HG03457 (cell line): Measurements from ENCODE around the gene DHRS7B.
"Not testable (repeated sequence)": the region's sequence is repeated elsewhere in the genome, so short reads cannot be mapped to it uniquely, and the experiment has no call there.

Experiments used
- ATAC-seq: cut with Tn5 transposase; IDR thresholded peaks from one replicate; pipeline ENCODE4 v1.9.1; 2021; ENCODE audit warnings: moderate number of reproducible peaks; ENCODE audit not compliant: unreplicated experiment

DHRS7B gene

GRCh38 chr17:21174713-21175112 is 47.9 kb downstream of the DHRS7B start:
- ATAC-seq: no peak

DNA sequence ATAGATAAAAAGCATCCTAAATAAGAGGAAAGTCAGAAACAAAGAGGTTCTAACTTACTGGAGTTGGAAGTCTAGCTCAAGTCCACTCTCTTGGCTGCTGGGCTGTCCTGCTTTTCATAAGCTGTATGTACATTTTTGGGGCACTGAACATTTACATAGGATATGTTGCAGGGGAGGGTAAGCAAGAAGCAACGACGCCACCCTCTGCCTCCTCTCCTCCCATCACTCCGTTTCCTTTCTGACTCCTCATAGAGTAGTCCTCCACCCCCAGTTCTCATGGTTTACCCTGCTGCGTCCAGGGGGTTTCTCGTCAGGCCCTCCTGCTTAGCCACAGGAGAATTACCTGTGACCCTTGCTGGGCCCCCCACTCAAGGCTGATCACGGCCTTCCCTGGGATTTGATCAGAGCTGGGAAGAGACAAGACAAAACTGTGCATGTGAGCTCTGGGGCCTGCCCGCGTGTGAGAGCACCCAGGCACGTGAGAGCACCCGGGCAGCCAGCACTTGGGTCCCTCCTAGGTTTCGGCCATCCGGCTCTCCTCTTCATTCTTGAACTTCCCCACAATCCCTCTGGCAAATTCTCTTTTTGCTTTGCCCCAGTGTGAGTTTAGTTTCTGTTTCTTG is 50.1 kb downstream of the DHRS7B start:
- no peak for ATAC-seq

- ATAC-seq: no peak
Measured at GRCh38 chr17:21177401-21177800, 50.6 kb downstream of the DHRS7B start.

DNA sequence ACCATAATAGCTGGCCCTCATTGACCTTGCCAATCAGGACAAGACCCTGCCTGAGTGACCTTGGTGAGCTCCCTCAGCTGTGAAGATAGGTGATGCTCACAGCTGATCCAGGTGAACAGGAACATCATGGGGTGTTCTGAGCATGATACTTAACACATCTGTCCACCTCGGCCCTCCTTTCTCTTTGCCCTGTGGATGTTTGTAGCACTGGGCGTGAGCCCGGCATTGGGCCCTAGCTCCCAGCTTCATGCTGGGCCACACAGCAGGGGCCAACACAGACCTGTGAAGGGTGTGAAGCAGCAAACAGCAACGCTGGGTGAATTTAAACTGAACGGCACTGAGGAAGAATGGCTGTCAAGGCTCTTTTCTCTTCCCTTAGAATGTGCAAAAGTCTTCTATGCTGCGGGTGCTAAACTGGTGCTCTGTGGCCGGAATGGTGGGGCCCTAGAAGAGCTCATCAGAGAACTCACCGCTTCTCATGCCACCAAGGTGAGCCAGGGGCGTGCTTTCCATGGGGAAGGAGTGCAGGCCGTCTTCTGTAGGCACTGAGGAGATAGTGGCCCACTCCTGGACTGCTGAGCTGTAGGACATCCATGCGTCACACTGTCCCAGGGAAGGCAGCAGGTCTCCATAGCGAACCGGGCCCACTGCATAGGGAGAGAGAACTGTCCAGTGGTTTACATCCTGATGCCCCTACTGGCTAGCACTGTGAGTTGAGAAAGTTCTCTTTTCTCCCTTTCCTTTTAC is 51.3 kb downstream of the DHRS7B start:
- ATAC-seq: no peak

DNA sequence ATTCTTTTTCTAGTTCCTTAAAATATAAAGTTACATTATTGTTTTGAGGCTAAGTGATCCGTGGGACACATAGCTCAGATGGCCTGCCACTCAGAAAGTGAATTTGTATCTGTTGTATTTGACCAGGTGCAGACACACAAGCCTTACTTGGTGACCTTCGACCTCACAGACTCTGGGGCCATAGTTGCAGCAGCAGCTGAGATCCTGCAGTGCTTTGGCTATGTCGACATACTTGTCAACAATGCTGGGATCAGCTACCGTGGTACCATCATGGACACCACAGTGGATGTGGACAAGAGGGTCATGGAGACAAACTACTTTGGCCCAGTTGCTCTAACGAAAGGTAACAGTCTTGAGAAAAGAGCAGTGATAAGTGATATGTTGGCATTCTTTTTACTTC is 56.7 kb downstream of the DHRS7B start:
- no peak for ATAC-seq

DNA sequence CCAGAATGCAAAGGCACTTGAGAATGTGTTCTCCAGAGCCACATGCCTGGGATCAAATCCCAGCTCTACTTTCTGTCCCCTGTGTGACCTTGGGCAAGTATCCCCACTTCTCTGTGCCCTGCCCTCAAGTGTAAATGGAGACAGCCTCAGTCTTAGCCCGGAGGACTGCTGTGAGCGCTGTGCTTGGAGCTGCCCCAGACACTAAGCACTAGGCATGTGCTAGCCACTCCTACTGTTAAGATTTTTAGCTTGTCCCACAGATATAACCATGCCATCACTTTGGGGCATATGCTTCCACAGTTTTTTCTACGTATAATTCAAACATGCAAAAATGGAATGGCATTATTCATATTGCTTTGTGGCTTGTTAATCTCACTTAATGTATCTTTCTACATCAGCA is 57.8 kb downstream of the DHRS7B start:
- no peak for ATAC-seq

DNA sequence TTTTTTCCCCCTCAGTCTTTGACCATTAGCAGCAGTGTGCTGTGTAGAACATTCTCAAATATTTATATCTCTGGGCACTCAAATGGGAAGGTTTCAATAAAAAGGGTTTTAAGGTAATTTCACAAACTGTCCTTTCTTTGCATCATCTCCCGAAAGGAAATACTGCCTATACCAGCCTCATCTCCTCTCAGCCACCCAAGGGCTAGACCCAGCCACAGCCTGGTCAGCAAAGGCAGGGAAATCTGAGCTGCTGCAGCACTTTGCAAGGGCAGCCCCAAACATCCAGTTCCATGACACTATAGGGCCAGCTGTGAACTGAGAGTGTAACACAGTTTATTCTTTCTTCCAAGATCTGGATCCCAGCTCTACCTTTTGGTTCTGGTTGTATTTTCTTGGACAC is 58.3 kb downstream of the DHRS7B start:
- no peak for ATAC-seq

GRCh38 chr17:21186399-21187187 is 59.8 kb downstream of the DHRS7B start:
- ATAC-seq: no peak

GRCh38 chr17:21189361-21189760 is 62.6 kb downstream of the DHRS7B start:
- no peak for ATAC-seq

DNA sequence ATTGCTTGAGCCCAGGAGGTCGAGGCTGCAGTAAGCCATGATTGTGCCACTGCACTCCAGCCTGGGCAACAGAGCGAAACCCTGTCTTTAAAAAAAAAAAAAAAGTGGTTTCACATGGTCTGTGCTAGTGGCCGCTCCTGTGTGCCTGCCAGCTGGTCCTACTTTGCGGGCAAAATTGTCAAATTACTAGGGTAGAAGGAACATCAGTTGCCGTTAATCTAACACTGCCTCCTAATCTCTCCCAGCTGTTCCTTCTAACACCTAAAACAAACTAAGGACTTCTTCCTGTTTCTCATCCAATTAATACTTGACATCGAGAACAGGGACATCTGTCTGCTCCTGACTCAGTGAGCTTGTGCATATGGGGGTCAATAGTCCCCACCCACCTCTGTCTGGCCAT is 63.3 kb downstream of the DHRS7B start:
- no peak for ATAC-seq

DNA sequence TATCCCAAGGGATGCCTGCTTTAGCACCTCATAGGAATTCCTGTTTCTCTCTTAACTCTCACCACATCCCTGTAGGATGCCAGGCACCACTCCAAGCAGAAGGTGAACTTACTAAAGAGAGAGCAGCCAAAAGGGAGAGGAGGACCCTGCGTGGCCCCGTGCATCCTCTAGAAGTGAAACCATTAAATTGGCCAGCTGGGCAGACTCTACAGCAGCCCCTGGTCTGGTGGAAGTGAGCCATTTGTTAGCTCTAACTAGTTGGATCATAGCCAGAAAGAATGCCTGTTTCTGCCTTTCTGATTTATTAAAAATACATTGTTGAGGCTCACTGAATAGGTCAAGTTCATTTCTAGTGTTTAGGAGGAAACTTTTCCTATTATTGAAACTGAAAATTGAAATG is 64.9 kb downstream of the DHRS7B start:
- ATAC-seq: no peak

DNA sequence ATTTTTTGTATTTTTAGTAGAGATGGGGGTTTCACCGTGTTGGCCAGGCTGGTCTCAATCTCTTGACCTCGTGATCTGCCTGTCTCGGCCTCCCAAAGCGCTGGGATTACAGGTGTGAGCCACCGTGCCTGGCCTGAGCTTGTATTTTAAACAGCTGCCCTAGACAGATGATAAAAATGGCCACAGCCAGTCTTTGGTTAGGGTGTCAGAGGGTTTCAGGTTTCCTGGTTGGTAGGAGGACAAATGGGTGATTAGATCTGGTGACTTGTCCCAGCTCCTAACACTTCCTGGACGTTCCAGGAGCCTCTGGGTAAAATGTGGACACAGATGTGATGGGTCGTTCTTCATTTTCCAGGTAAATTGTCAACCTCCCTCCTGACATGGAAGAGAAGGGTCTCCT is 65.7 kb downstream of the DHRS7B start:
- ATAC-seq: not testable (repeated sequence)

DNA sequence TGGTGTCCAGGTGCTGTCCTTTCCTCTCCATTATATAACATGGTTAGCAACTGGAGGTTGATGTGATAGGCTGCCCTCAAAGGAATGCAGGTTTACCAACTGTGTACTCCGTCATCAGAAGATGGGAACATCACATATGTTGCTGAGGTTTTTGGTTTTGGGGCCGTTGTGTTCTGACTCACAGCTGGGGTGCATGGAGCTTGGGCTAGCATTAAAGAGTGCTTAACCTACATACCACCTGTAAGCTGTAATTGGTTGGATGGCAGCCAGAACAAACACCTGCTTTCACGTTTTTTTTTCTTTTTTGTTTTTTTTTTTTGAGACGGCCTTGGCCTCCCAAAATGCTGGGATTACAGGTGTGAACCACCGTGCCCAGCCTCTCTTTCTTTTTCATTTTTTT is 66.3 kb downstream of the DHRS7B start:
- no peak for ATAC-seq

DNA sequence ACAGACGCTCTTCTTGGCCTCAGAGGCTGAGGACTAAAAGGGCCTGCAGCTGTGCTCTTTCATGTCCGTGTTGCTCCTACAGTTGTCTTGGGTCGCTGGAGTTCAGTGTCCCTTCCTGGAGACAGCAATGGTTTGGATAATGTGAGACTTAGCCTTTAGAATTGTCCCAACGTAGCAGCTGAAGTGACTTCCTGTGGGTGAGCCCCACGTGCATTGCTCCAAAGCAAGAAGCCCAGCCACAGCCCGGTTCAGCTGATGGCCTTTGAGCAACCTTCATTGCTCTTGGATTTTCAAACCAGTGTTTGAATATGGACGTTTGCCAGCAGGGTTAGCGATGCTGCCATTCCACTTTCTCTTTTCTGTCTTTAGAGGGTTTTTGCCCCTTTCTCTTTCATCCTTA is 67.5 kb downstream of the DHRS7B start:
- ATAC-seq: no peak

- ATAC-seq: no peak
Measured at GRCh38 chr17:21194703-21195102, 67.9 kb downstream of the DHRS7B start.

- no peak for ATAC-seq
Measured at GRCh38 chr17:21196126-21196525, 69.4 kb downstream of the DHRS7B start.

DNA sequence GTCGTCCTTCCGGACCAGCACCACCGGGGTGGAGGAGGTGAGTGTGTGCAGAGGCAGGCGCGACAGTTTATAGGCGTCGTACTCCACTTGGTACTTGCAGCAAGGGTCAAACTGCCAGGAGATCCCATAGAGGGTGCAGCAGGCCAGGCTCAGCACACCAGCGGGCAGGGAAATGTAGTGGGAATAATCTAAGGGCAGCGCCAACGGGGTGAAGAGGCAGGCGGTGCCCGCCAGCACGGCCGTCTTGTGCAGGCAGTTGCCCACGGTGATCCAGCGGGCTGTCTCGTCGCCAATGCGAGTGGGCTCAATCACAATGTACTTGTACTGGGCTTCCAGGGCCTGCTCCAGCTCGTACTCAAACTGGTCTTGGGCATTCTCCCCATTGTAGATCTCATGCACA is 71.6 kb downstream of the DHRS7B start:
- ATAC-seq: no peak

- no peak for ATAC-seq
Measured at GRCh38 chr17:21199311-21199710, 72.5 kb downstream of the DHRS7B start.

GRCh38 chr17:21199856-21200255 is 73.1 kb downstream of the DHRS7B start:
- no peak for ATAC-seq

- ATAC-seq: no peak
Measured at GRCh38 chr17:21200590-21201297, 74.0 kb downstream of the DHRS7B start.

GRCh38 chr17:21201298-21201595 is 74.5 kb downstream of the DHRS7B start:
- ATAC-seq: no peak

DNA sequence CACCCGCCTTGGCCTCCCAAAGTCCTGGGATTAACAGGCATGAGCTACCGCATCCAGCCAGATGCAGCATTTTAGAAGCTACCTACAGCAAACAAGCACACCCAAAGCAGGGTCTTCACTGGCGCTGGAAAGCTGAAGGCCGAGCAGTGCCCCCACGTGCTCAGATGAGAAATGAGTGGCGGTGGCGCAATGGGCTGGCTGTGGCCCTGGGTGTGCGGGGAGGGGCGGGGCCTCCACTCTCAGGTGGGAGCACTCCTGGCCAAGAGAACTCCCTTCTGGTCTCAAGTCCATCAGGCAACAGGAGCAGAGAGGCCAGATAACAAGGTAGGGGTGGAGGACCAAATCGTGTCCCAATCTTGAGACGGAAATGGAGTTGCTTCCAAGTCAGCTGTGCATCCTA is 75.1 kb downstream of the DHRS7B start:
- no peak for ATAC-seq
